D721Med (cell line): Measurements from ENCODE around the gene ZNF507.

Experiments
- DNase-seq: peaks from one replicate; pipeline ENCODE4 v3.0.0; 2011; ENCODE audit warnings: low spot score; ENCODE audit not compliant: insufficient read length
- FAIRE-seq: peaks from 2 replicates; lab custom pipeline; 2011; peaks lifted over from hg19 to GRCh38; lab: Jason Lieb, UNC
- TF ChIP-seq, protein P1 (sequence below): IDR thresholded peaks from 2 replicates; pipeline ENCODE4 v1.5.1; 2012; ENCODE audit warnings: mild to moderate bottlenecking, control low read depth; ENCODE audit not compliant: insufficient read depth; ENCODE audit errors: missing control alignments

Gene ZNF507

DNA sequence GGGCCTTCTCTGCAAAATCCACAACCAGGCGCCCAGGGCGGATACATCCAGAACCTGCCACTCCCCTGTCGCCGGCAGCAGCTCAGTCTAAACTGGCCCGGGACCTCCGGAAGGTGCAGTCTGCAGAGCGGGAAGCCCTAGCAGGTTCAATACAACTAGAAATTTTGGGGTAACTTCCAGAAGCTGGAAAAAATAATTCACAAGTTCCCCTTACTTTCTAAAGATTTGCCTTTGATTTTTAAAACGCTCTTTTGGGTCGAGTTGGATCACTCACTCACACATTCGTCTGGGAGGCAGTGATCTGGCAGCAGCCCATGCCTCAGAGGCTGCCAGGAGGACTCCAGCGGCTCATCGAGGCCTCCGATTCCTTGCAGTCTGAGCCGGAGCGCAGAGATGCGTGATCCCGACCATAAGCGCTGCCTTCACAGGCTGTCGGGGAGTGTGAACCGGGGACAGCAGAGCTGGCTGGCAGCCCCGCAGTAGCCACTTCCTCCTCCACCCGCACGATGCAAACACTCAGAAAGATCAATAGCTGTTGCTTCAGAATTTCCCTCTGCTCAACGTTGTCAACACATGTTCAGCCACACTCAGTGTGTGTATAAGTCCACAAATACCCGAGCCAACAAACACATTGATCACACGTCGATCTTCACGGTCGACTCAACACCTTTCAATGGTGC, 35.6 kb upstream of the ZNF507 start:
- TF ChIP-seq, protein P1, sequence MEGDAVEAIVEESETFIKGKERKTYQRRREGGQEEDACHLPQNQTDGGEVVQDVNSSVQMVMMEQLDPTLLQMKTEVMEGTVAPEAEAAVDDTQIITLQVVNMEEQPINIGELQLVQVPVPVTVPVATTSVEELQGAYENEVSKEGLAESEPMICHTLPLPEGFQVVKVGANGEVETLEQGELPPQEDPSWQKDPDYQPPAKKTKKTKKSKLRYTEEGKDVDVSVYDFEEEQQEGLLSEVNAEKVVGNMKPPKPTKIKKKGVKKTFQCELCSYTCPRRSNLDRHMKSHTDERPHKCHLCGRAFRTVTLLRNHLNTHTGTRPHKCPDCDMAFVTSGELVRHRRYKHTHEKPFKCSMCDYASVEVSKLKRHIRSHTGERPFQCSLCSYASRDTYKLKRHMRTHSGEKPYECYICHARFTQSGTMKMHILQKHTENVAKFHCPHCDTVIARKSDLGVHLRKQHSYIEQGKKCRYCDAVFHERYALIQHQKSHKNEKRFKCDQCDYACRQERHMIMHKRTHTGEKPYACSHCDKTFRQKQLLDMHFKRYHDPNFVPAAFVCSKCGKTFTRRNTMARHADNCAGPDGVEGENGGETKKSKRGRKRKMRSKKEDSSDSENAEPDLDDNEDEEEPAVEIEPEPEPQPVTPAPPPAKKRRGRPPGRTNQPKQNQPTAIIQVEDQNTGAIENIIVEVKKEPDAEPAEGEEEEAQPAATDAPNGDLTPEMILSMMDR = no peak
- DNase-seq (no peak), FAIRE-seq (no peak)

DNA sequence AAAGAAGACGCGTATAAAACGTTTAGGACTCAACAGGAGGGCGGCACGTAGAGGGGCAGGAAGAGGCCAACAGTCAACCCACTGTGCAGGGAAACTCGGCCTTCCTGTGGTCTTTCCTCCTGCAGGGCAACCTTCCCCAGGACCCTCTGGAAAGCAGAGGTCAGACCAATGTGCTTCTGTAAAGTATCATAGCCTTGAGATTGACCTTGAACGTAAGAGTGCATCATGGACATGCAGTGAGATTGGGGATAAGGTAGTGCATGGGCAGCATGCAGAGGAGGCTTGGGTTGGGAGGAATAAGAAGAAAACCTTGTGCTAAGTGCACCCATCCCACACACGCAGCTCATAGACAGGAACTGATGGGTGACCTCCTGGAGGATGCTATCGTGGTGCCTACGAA, 34.0 kb upstream of the ZNF507 start:
- TF ChIP-seq, protein P1 = no peak
- FAIRE-seq (no peak), DNase-seq (no peak)

DNA sequence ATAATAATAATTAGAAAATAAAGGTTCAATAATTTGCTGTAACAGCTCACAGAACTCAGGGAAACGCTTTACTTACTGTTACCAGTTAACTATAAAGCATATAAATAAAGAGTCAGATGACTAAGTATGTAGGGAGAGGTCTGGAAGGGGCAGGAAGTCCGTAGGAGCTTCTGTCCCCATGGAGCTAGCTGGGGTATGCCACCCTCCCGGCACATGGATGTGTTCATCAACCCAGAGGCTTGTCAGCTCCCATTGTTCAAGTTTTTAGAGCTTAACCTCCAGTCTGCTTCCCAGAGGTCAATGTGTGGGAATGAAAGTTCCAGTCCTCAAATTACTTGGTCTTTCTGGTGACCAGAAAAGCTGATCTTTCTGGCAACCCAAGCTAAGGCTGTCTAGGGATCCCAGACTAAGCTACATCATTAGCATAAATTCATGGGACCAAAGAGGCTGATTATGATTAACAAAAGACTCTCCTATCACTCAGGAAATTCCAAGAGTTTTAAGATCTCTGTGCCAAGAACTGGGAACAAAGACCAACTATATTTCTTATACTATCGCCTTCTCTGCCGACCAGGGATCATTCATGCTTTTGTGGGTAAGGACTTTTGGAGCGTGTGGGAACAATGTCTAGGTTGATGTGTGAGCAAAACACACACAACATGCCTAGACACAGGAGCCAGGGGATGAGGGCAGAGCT, 31.7 kb upstream of the ZNF507 start:
- no peak for DNase-seq
- FAIRE-seq = no peak
- TF ChIP-seq, protein P1 = no peak

DNA sequence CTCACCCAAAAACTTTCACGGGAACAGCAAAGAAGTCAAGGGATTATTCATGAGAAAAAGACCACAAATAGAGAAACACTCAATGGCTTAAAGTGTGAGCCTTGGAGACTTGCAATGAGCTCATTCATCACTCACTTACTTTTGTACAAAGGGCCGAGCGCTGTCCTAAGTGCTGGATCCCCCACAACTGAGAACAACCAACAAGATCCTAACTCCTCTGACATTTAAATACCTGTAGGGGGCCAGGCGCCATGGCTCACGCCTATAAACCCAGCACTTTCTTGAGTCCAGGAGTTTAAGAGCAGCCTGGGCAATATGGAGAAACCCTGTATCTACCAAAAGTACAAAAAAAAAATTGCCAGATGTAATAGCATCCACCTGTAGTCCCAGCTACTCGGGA, 29.4 kb upstream of the ZNF507 start:
- FAIRE-seq = no peak
- TF ChIP-seq, protein P1 = no peak
- DNase-seq = no peak

DNA sequence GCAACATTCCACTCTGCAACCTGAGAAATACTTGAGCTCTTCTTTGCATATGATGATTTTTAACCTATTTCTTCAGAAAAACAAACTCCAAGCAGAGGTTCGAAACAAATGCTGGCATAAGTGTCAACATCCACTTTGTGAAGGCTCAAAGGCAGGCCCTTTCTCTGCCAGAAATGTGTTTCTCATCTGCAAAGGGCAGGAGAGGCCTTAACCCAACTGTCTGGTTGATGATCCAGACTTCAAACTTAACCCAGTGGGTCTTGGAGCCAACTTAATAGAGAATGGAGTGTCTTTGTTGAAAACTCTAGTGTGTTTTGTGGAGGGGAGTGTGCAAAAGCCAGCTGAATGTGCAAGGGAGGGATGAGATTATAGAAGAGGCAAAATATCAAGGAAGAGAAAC, 28.3 kb upstream of the ZNF507 start:
- FAIRE-seq = no peak
- no peak for DNase-seq

DNA sequence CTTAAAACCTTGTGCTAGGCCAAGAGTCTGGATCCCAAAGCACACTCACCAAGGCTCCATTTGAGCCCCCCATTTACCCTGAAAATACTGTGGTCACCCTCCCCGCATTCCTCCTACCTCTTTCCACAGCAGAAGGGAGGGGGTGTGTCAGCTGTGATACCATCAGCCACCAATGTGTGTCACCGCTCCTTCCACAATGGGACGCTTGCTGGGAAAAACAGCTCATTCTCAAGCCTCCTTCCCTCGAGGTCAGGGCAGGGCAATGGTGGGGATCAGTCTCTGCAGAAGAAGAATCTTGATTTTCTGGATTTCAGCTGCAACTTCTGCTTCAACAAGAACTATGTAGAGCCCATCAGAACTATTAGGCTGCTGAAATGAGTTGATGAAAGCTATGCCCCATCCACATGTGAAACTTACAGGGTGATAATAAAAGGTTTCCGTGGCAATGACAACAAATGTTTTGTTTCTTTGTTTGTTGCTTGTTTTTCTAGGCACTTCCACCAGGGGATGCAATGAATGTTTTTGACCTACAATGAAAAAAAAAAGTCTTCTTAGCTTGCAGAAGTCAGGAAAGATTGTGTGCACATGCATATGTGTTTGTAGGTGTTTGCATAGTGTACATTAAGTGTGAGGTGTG, 26.4 kb upstream of the ZNF507 start:
- TF ChIP-seq, protein P1 = peak; percentile 38
- FAIRE-seq = no peak
- no peak for DNase-seq

More for the DNA sequence above, 28.3 kb upstream of the ZNF507 start:
- TF ChIP-seq, protein P1 = no peak
